GM06990 (cell line): Measurements from ENCODE around the gene THSD7B.

ENCODE experiments used
- DNase-seq: peaks from one replicate; pipeline ENCODE4 v3.0.0-alpha.2; 2011; ENCODE audit not compliant: insufficient read length; ENCODE audit errors: extremely low read depth
- H3K27me3 ChIP-seq: replicated peaks from 2 replicates; pipeline ENCODE4 v1.6.0; 2011; ENCODE audit warnings: low read length; ENCODE audit not compliant: control insufficient read depth, insufficient read depth
- H3K36me3 ChIP-seq: 2 replicates; pipeline ENCODE4 v1.5.1; 2011; ENCODE audit warnings: low read length; ENCODE audit not compliant: control insufficient read depth, insufficient read depth
- H3K4me3 ChIP-seq: replicated peaks from 2 replicates; pipeline ENCODE4 v1.5.1; 2011; ENCODE audit warnings: low read depth, mild to moderate bottlenecking, control low read depth, low read length
- CTCF ChIP-seq: IDR thresholded peaks from 2 replicates; pipeline ENCODE4 v1.5.1; 2011; ENCODE audit warnings: low read length, control low read depth, mild to moderate bottlenecking, inconsistent platforms; ENCODE audit not compliant: insufficient read depth, poor library complexity, severe bottlenecking

THSD7B gene

DNA sequence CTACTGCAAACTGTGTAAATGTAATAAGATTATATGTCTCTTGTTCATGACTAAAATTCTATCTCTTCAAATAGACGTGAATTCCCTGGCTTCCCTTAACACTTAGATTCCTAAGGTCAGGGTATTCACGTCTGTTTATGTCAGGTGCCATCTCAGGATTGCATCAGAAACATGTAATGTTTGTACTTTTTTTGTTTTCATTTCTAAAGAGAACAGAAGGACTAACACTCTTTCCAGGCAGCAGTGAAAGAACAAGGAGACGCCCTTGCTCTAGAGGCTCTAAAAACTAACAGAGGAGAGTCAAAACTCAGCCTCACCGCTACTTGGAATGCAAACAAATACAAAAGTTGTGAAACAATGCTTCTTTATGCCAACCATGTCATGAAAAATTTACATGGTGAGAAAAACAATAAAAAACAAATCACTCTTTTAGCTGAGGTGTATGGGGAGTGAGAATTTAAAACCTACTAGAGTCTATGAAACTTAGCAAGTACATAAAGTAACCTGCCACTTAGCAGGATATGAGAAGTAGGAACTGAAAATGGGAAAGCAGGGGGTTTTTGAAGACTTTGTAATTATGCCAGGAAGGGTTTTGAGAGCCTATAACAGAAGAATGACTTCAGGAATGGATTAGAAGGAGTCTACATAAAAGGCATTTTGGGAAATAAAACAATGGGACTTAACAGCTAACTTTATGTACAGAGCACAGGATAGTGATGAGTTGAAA is 522.7 kb downstream of the THSD7B start:
- no peak for TF ChIP-seq CTCF
- no peaks in the 10 kb centered on the region for H3K36me3 ChIP-seq
- no peak for DNase-seq

GRCh38 chr2:137291836-137292570 is 526.7 kb downstream of the THSD7B start:
- TF ChIP-seq CTCF = no peak

More for the DNA sequence above, 522.7 kb downstream of the THSD7B start:
- H3K27me3 ChIP-seq = no peaks in the 10 kb centered on the region
- no peak overlapping the region for H3K4me3 ChIP-seq

DNA sequence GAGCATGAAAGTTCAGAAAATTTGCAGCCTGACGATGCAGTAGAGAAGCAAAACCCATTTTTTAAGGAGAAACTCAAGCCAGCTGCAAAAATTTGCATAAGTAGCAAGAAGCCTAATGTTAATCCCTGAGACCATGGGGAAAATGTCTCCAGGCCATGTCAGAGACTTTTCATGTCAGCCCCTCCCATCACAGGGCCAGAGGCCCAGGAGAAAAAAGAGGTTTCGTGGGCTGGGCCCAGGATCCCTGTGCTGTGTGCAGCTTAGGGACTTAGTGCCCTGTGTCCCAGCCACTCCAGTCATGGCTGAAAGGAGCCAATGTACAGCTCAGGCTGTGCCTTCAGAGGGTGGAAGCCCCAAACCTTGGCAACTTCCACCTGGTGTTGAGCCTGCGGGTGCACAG is 533.0 kb downstream of the THSD7B start:
- no peak for TF ChIP-seq CTCF
- DNase-seq = no peak
- H3K36me3 ChIP-seq = no peaks in the 10 kb centered on the region
- no peak overlapping the region for H3K4me3 ChIP-seq
- no peaks in the 10 kb centered on the region for H3K27me3 ChIP-seq

More at GRCh38 chr2:137291836-137292570, 526.7 kb downstream of the THSD7B start:
- DNase-seq = no peak
- Histone ChIP-seq H3K27me3 (no peaks in the 10 kb centered on the region), H3K4me3 (no peak overlapping the region), H3K36me3 (no peaks in the 10 kb centered on the region)

- Histone ChIP-seq H3K4me3 (no peak overlapping the region), H3K36me3 (no peaks in the 10 kb centered on the region), H3K27me3 (no peaks in the 10 kb centered on the region)
- no peak for TF ChIP-seq CTCF
- DNase-seq = no peak
Observed at GRCh38 chr2:137300987-137301386, 535.6 kb downstream of the THSD7B start.

GRCh38 chr2:137302957-137303356 is 537.6 kb downstream of the THSD7B start:
- no peak for DNase-seq
- Histone ChIP-seq H3K4me3 (no peak overlapping the region), H3K36me3 (no peaks in the 10 kb centered on the region), H3K27me3 (no peaks in the 10 kb centered on the region)
- no peak for TF ChIP-seq CTCF

GRCh38 chr2:137316075-137316474 is 550.7 kb downstream of the THSD7B start:
- no peak for DNase-seq
- H3K27me3 ChIP-seq = no peaks in the 10 kb centered on the region
- H3K36me3 ChIP-seq = no peaks in the 10 kb centered on the region
- TF ChIP-seq CTCF = no peak
- no peak overlapping the region for H3K4me3 ChIP-seq
